SH-SY5Y (cell line): Measurements from ENCODE around the gene PLEKHA7.

Source experiments
- GATA2 ChIP-seq: IDR thresholded peaks from 2 replicates; pipeline ENCODE4 v1.6.1; 2011; ENCODE audit warnings: mild to moderate bottlenecking, low read depth, low read length
- GATA3 ChIP-seq: IDR thresholded peaks from 2 replicates; pipeline ENCODE4 v1.6.1; 2011; ENCODE audit warnings: low read depth, mild to moderate bottlenecking, low read length, moderate library complexity

- TF ChIP-seq GATA2 (no peak), GATA3 (no peak)
These were observed 249.3 kb downstream of the PLEKHA7 start for GRCh38 chr11:16764888-16765287.
